Measurements from ENCODE around the gene EVI5. TPM values are rescaled to one million over a fixed set of nuclear protein-coding genes. Genes with fewer than 3 reads are reported as not detected.

The EVI5 gene
- total RNA-seq (2014; rRNA removed; shearing (Covaris generic)), result 4.7 and 7.2 TPM in 2 replicates
- polyA plus RNA-seq (2015; cell fraction: cytosol; rRNA removed), result 5.1 and 7.6 TPM in 2 replicates
- polyA plus RNA-seq (2015; cell fraction: nucleus; rRNA removed), result 4.1 and 8.6 TPM in 2 replicates

- DNase-seq (ENCODE audit: low read depth), result peak; percentile 98
These were observed at the start of gene EVI5 for GRCh38 chr1:92784639-92785500. EVI5 (minus strand) TSS chr1:92785108; CDS start chr1:92736546, 48,562 bp downstream.

DNA sequence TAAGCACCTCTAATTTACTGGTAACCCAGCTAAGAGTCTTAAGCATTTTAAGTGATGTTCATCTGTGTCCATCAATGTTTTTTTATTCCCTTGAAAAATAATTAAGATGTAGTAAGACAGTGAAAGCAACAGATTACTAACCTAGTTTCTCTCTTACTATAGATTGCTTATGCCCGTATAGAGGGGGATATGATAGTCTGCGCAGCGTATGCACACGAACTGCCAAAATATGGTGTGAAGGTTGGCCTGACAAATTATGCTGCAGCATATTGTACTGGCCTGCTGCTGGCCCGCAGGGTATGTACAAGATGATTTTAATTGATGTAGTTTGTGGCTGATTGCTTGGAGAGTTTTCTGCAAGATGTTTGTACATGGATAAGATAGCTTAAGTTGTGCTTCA, 49.7 kb upstream of the EVI5 start:
- no peak for DNase-seq (ENCODE audit: low read depth)

- peak; percentile 24 for DNase-seq (ENCODE audit: low read depth)
These were observed 48.9 kb upstream of the EVI5 start for GRCh38 chr1:92833840-92834239.

- DNase-seq (ENCODE audit: low read depth), result no peak
These were observed 47.7 kb upstream of the EVI5 start for GRCh38 chr1:92832537-92833114.

DNA sequence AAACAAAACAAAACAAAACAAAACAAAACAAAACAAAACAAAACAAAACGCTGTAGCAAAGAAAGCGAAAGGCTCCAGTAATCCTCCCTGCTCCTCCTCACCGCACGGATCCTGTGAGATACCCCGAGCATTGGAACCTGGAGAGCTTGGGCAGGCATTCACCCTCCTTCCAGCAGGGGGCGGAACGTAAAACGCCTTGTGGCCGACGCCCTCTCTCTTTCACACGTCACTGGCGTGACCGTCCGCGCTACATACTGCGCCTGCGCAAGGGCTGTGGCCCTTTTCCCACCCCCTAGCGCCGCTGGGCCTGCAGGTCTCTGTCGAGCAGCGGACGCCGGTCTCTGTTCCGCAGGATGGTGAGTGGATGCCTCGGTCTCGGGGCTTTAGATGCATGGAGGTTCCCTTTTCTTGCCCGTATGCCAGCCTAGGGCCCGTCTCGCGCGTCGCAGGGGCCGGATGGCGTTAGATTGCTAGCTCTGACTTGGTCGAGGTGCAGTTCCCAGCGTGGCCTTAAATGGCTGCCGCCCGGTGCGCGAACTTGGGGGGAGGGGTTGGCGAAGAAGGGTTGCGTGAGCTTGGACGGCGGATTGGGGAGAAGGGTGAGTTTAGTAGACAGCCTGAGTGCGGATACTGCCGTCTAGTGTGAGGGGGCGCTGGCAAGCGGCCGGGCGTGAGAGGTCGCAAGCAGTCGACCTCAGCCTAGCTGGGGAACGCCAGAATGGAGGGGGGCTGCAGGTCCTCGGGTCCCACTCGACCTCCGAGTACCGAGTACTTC, 47.0 kb upstream of the EVI5 start, which contains the start of gene RPL5:
Gene RPL5, plus strand, starts transcription at position 279 of the 775 bp plus-strand sequence. Its CDS starts 75 bp downstream, at position 354.
- DNase-seq (ENCODE audit: low read depth), result peak; percentile 95

DNA sequence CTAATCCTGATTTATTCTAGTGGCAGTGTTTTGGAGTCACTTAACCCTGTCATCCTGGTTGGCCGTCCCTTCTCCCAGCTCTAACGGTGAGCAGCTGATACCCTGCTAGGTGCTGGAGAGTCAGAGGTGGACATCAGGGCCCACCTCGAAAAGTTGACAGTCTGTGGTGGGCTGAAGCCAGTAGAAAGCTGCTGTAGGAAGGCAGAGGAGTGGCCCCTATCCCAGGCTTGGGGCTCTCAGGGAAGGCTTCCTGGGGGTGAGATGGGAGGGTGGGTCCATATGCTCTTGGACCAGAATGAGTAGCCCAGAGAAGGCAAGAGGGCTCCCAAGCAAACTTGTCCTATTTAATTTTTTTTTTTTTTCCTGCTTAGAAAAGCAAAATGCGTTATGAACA, 46.5 kb upstream of the EVI5 start:
- DNase-seq (ENCODE audit: low read depth), result no peak

DNA sequence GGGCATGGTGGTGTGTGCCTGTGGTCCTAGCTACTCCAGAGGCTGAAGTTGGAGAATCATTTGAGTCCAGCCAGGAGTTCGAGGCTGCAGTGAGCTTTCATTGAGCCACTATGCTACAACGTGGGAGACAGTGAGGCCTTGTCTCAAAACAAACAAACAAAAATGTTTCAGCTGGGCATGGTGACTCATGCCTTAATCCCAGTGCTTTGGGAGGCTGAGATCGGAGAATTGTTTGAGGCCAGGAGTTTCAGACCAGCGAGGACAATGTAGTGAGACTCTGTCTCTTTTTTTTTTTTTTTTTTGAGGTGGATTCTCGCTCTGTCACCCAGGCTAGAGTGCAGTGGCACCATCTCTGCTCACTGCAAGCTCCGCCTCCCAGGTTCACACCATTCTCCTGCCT, 41.9 kb upstream of the EVI5 start:
- DNase-seq (ENCODE audit: low read depth), result no peak

GRCh38 chr1:92822879-92823278, 38.0 kb upstream of the EVI5 start:
- DNase-seq (ENCODE audit: low read depth), result peak; percentile 48

GRCh38 chr1:92820551-92820950, 35.6 kb upstream of the EVI5 start:
- no peak for DNase-seq (ENCODE audit: low read depth)

- no peak for DNase-seq (ENCODE audit: low read depth)
These were observed 35.1 kb upstream of the EVI5 start for GRCh38 chr1:92820024-92820423.

GRCh38 chr1:92817986-92818764, 33.3 kb upstream of the EVI5 start:
- DNase-seq (ENCODE audit: low read depth), result no peak

- DNase-seq (ENCODE audit: low read depth), result no peak
These were observed 32.3 kb upstream of the EVI5 start for GRCh38 chr1:92817137-92817697.

DNA sequence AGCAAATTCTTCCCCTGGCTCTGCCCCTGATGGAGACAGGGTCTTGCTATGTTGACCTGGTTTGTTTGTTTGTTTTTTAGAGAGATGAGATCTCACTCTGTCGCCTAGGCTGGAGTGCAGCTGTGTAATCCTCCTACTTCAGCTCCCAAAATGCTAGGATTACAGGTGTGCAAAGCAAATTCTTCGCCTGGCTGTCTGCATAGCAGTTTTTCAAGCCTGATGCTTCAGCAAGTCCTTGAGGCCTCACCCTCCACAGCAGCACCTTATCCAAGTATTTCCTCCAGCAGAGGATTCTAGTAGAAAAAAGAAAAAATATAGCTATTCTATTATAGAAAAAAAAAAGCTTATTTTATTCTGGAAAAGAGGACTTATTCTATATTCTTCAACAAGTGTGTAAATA, 31.8 kb upstream of the EVI5 start:
- no peak for DNase-seq (ENCODE audit: low read depth)

DNA sequence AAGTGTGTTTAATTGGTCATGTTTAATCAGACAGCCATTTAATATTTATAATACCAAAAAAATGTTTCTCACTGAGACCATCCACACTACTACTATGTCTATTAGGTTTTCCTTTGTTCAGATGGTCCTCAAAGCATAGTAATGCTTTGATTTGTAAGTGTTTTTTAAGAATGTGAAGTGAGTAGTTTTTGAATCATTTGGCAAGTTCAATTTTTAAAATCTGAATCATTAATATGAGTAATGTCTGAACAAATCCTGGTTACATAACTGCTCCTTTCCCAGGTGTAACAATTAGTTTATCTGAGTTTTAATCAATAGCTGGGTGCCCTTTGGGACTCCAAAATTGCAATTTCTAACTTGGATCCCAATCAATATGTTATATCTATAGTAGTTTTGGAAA, 23.5 kb upstream of the EVI5 start:
- DNase-seq (ENCODE audit: low read depth), result no peak

- DNase-seq (ENCODE audit: low read depth), result no peak
These were observed 20.3 kb upstream of the EVI5 start for GRCh38 chr1:92805216-92805615.

DNA sequence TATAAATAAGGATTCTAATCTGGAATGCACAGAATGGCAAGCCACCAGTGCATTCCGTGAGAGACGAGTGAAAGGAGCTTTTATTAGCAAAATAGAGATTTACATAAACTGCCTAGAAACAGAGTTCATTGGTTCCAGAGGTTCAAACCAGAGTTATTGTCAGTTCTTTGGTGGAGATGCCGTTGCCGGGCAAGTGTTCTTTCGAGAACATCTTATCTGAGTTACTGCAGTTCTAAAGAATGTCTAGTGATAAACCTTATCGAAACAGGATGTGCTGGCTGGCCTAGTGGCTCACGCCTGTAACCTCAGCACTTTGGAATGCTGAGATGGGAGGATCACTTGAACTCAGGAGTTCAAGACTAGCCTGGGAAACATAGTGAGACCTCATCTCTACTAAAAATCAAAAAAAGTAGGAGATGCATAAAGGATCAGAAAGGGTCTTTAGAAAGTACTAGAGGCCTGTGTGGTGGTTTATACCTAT, 19.9 kb upstream of the EVI5 start:
- peak; percentile 88 for DNase-seq (ENCODE audit: low read depth)

GRCh38 chr1:92803140-92803887, 18.4 kb upstream of the EVI5 start:
- DNase-seq (ENCODE audit: low read depth), result no peak

DNA sequence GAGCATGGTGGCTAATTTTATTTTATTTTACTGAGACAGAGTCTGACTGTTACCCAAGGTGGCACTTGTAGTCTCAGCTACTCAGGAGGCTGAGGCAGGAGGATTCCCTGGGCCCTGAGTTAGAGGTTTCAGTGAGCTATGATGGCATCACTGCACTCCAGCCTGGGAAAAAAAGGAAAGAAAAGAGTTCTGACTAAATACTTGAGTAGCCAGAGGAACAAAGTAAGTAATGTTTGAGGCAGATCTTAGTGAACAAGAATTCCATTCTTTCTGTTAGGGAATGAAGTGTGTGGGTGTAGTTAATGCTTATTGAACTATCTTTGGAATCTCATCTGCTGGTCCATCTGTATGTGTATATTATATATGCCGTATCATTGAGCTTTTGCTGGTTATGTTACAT, 13.1 kb upstream of the EVI5 start:
- no peak for DNase-seq (ENCODE audit: low read depth)

DNA sequence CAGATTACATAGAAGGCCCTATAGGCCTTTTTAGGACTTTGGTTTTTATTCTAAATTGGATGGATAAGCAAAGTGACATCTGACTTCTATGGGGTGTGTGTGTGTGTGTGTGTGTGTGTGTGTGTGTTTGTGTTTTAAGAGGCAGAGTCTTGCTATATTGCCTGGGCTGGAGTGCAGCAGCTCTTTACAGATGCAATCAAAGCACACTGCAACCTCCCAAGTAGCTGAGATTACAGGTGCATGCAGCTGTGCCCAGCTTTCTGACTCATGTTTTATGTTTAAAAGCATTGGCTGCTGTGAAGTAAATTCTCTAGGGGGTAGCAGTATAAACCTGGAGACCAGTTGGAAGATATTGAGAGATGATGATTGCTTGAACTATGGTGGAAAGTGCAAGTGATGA, 12.4 kb upstream of the EVI5 start:
- no peak for DNase-seq (ENCODE audit: low read depth)

DNA sequence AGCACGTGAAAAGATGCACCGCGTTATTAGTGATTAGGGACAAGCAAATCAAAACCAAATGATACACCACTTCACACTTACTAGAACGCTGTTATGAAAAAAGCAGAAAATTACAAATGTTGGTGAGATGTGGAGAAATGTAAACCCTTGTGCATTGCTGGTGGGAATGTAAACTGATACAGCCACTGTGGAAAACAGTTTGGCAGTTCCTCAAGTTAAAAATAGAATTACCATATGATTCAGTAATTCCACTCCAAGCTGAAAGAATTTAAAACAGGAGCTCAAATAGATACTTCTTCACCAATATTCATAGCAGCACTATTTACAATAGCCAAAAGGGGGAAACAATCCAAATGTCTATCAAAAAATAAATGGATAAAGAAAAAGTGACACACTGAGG, 10.3 kb upstream of the EVI5 start:
- no peak for DNase-seq (ENCODE audit: low read depth)

Data from HT1080 (cell line).